Measurements from ENCODE around the gene IGFBPL1.

IGFBPL1 gene

GRCh38 chr9:38357350-38358114, 66.7 kb downstream of the IGFBPL1 start:
- no peak for DNase-seq (ENCODE audit: low read depth, low spot score)

- DNase-seq (ENCODE audit: low read depth, low spot score): no peak
Observed at GRCh38 chr9:38356851-38357250, 67.4 kb downstream of the IGFBPL1 start.
